ENCODE results near the gene ATP5PB. TPM values are rescaled to one million over a fixed set of nuclear protein-coding genes. Genes with fewer than 3 reads are reported as not detected.

ATP5PB gene
- total RNA-seq, 5 donors from 2014 or later (not counting 1 experiment from before 2014, with no cell fraction given), result 88.1 to 129 (median 118) TPM

DNA sequence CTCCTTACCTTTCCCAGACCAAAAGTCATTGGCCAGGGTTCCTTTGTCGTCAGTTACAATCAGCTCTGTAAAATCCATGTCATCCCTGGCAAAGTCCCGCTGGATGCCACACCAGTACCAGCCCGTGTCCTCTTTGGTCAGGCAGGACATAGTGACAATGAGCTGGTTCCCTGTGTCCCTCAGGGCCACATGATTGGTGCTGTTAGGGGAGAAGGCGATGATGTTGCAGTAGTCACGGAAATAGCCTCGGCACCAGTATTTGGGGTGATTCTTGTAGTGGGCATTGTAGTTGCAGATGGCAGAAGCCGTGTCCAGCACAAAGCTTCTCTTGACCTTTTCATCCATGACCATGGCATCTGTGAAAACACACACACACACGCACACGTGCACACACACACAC is 39.4 kb downstream of the ATP5PB start:
- H3K4me1 ChIP-seq (ENCODE audit: control insufficient read depth in 1 of 2, extremely low read depth in 1 of 2, insufficient read depth in 2 of 2, low read length in 2 of 2), result no peaks in the 10 kb centered on the region
- H3K4me3 ChIP-seq (ENCODE audit: control insufficient read depth in 1 of 2, extremely low read depth in 1 of 2, low read length in 1 of 2), result no peak overlapping the region
- CTCF ChIA-PET, result interaction anchor here in 1 of 2 donors (0.5 kb wide), 1 partner anchor 167 kb away, joined by 3 read pairs; no protein-coding TSS in a partner anchor
- no peak overlapping the region for H3K27ac ChIP-seq (ENCODE audit: low read length)
- H3K27me3 ChIP-seq (replicated peaks in 1 of 2; ENCODE audit: control insufficient read depth in 2 of 2, extremely low read depth in 1 of 2, insufficient read depth in 2 of 2, low read length in 1 of 2), result peaks cover 0 to 2% of the 10 kb centered on the region in 2 experiments
- DNase-seq, result no peak
- POLR2A ChIA-PET, result no interaction called here
- Mint-ChIP-seq H3K4me1 (peaks cover 2 to 9% (median 7%) of the 10 kb centered on the region in 3 donors), H3K27ac (no peak overlapping the region), H3K27me3 (no peaks in the 10 kb centered on the region), H3K36me3 (no peaks in the 10 kb centered on the region), H3K4me3 (no peak overlapping the region), H3K9me3 (no peaks in the 10 kb centered on the region)
- no peaks in the 10 kb centered on the region for H3K36me3 ChIP-seq (ENCODE audit: control insufficient read depth in 2 of 2, extremely low read depth in 1 of 2, insufficient read depth in 1 of 2, low read length in 1 of 2)
- no peaks in the 10 kb centered on the region for H3K9me3 ChIP-seq
- ATAC-seq (replicated peaks in 1 of 4), result no peak
- WGBS (ENCODE audit: insufficient coverage), result 94% methylated on average over 3 of the region's 9 CpGs

DNA sequence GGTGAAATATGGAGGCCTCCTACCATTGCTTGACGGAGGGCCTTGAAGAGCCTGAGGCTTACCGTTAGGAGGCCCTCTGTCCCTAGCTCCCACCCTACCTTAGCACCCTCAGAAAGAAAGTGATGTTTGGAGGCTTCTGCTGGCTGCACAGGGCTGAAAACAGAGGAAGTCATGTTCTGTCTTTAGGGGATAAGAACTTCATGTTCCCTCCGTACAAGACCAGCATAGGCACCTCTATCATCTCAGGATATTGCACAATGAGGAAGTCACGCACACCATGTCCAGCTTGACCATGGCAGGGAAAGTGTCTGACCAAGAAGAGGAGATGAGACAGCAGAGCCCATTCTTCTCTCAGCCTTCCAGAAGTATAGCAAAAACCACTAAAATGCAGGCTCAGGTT is 40.3 kb downstream of the ATP5PB start:
- no peaks in the 10 kb centered on the region for H3K36me3 Mint-ChIP-seq
- Histone ChIP-seq H3K27ac (ENCODE audit: low read length) (no peak overlapping the region), H3K36me3 (ENCODE audit: control insufficient read depth in 2 of 2, extremely low read depth in 1 of 2, insufficient read depth in 1 of 2, low read length in 1 of 2) (no peaks in the 10 kb centered on the region), H3K4me3 (ENCODE audit: control insufficient read depth in 1 of 2, extremely low read depth in 1 of 2, low read length in 1 of 2) (no peak overlapping the region), H3K9me3 (no peaks in the 10 kb centered on the region), H3K4me1 (ENCODE audit: control insufficient read depth in 1 of 2, extremely low read depth in 1 of 2, insufficient read depth in 2 of 2, low read length in 2 of 2) (no peaks in the 10 kb centered on the region), H3K27me3 (replicated peaks in 1 of 2; ENCODE audit: control insufficient read depth in 2 of 2, extremely low read depth in 1 of 2, insufficient read depth in 2 of 2, low read length in 1 of 2) (peaks cover 0 to 2% of the 10 kb centered on the region in 2 experiments)
- peaks cover 0 to 6% (median 0%) of the 10 kb centered on the region in 3 donors for H3K9me3 Mint-ChIP-seq
- H3K27ac Mint-ChIP-seq, result no peak overlapping the region
- ATAC-seq (replicated peaks in 1 of 4) (no peak), DNase-seq (no peak)
- 83% methylated on average over 1 of the region's 4 CpGs for WGBS (ENCODE audit: insufficient coverage)
- no peaks in the 10 kb centered on the region for H3K27me3 Mint-ChIP-seq
- peaks cover under 1 to 9% (median 4%) of the 10 kb centered on the region in 3 donors for H3K4me1 Mint-ChIP-seq
- no peak overlapping the region for H3K4me3 Mint-ChIP-seq
- ChIA-PET POLR2A (no interaction called here), CTCF (interaction anchor here in 1 of 2 donors (0.8 kb wide), 1 partner anchor 17 kb away, joined by 3 read pairs; no protein-coding TSS in a partner anchor)

DNA sequence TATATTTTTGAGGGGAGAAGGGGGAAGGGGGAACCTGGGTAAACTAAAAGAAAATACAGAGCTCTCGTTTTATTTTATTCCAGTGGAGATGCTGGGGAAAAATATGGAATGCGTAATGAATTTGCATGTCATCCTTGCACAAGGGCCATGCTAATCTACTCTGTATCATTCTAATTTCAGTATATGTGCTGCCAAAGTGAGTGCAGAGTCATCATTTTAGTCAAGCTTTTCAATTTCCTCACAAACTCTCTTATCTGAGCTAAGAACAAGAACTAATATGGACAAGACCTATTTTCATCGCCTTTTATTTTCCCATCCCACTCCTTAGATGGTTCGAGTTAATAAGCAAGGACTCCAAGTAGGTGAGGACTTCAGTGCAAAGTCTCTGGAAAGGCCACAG is 41.0 kb downstream of the ATP5PB start:
- no peak for ATAC-seq (replicated peaks in 1 of 4)
- H3K9me3 ChIP-seq, result no peaks in the 10 kb centered on the region
- DNase-seq, result no peak
- H3K36me3 Mint-ChIP-seq, result no peaks in the 10 kb centered on the region
- H3K27me3 ChIP-seq (replicated peaks in 1 of 2; ENCODE audit: control insufficient read depth in 2 of 2, extremely low read depth in 1 of 2, insufficient read depth in 2 of 2, low read length in 1 of 2), result peaks cover 0 to 2% of the 10 kb centered on the region in 2 experiments
- H3K27ac ChIP-seq (ENCODE audit: low read length), result no peak overlapping the region
- H3K4me1 ChIP-seq (ENCODE audit: control insufficient read depth in 1 of 2, extremely low read depth in 1 of 2, insufficient read depth in 2 of 2, low read length in 2 of 2), result no peaks in the 10 kb centered on the region
- H3K27me3 Mint-ChIP-seq, result no peaks in the 10 kb centered on the region
- H3K27ac Mint-ChIP-seq, result no peak overlapping the region
- no peak overlapping the region for H3K4me3 Mint-ChIP-seq
- H3K4me1 Mint-ChIP-seq, result peaks cover 0 to 5% (median 2%) of the 10 kb centered on the region in 3 donors
- ChIA-PET POLR2A (no interaction called here), CTCF (interaction anchor here (0.6 to 0.8 kb wide), 2 partner anchors 9 to 17 kb away, joined by 3 to 4 read pairs; no protein-coding TSS in a partner anchor)
- H3K36me3 ChIP-seq (ENCODE audit: control insufficient read depth in 2 of 2, extremely low read depth in 1 of 2, insufficient read depth in 1 of 2, low read length in 1 of 2), result no peaks in the 10 kb centered on the region
- H3K9me3 Mint-ChIP-seq, result peaks cover 0 to 6% (median 2%) of the 10 kb centered on the region in 3 donors
- 60% methylated on average over 1 of the region's 4 CpGs for WGBS (ENCODE audit: insufficient coverage)
- H3K4me3 ChIP-seq (ENCODE audit: control insufficient read depth in 1 of 2, extremely low read depth in 1 of 2, low read length in 1 of 2), result no peak overlapping the region

- ChIA-PET CTCF (no interaction called here), POLR2A (no interaction called here)
- DNase-seq, result no peak
- H3K9me3 Mint-ChIP-seq, result peaks cover 0 to 10% (median 5%) of the 10 kb centered on the region in 3 donors
- ATAC-seq (replicated peaks in 1 of 4), result no peak
- H3K4me1 ChIP-seq (ENCODE audit: control insufficient read depth in 1 of 2, extremely low read depth in 1 of 2, insufficient read depth in 2 of 2, low read length in 2 of 2), result no peaks in the 10 kb centered on the region
- H3K27me3 Mint-ChIP-seq, result no peaks in the 10 kb centered on the region
- H3K27ac ChIP-seq (ENCODE audit: low read length), result no peak overlapping the region
- H3K4me1 Mint-ChIP-seq, result no peaks in the 10 kb centered on the region
- no peaks in the 10 kb centered on the region for H3K36me3 Mint-ChIP-seq
- no peak overlapping the region for H3K4me3 ChIP-seq (ENCODE audit: control insufficient read depth in 1 of 2, extremely low read depth in 1 of 2, low read length in 1 of 2)
- H3K9me3 ChIP-seq, result no peaks in the 10 kb centered on the region
- no peak overlapping the region for H3K4me3 Mint-ChIP-seq
- H3K27me3 ChIP-seq (replicated peaks in 1 of 2; ENCODE audit: control insufficient read depth in 2 of 2, extremely low read depth in 1 of 2, insufficient read depth in 2 of 2, low read length in 1 of 2), result peaks cover 0 to 2% of the 10 kb centered on the region in 2 experiments
- no peaks in the 10 kb centered on the region for H3K36me3 ChIP-seq (ENCODE audit: control insufficient read depth in 2 of 2, extremely low read depth in 1 of 2, insufficient read depth in 1 of 2, low read length in 1 of 2)
- H3K27ac Mint-ChIP-seq, result no peak overlapping the region
- WGBS (ENCODE audit: insufficient coverage), result 88% methylated on average over 5 of the region's 7 CpGs
Observed at GRCh38 chr1:111491070-111491469, 41.8 kb downstream of the ATP5PB start.

- DNase-seq, result no peak
- Mint-ChIP-seq H3K4me3 (no peak overlapping the region), H3K9me3 (peaks cover 0 to 17% (median 5%) of the 10 kb centered on the region in 3 donors), H3K4me1 (peaks cover 9 to 21% (median 14%) of the 10 kb centered on the region in 3 donors), H3K27ac (no peak overlapping the region), H3K27me3 (no peaks in the 10 kb centered on the region), H3K36me3 (no peaks in the 10 kb centered on the region)
- H3K9me3 ChIP-seq, result no peaks in the 10 kb centered on the region
- H3K36me3 ChIP-seq (ENCODE audit: control insufficient read depth in 2 of 2, extremely low read depth in 1 of 2, insufficient read depth in 1 of 2, low read length in 1 of 2), result no peaks in the 10 kb centered on the region
- no peak overlapping the region for H3K27ac ChIP-seq (ENCODE audit: low read length)
- no peak overlapping the region for H3K4me3 ChIP-seq (ENCODE audit: control insufficient read depth in 1 of 2, extremely low read depth in 1 of 2, low read length in 1 of 2)
- POLR2A ChIA-PET, result interaction anchor here in 1 of 2 donors (2.1 kb wide), 1 partner anchor 11 kb away, joined by 6 read pairs; no protein-coding TSS in a partner anchor
- CTCF ChIA-PET, result interaction anchor here in 1 of 2 donors (5.5 kb wide), 1 partner anchor 11 kb away, joined by 42 read pairs; no protein-coding TSS in a partner anchor
- no peak for ATAC-seq (replicated peaks in 1 of 4)
- 87% methylated on average over 3 of the region's 4 CpGs for WGBS (ENCODE audit: insufficient coverage)
- H3K4me1 ChIP-seq (ENCODE audit: control insufficient read depth in 1 of 2, extremely low read depth in 1 of 2, insufficient read depth in 2 of 2, low read length in 2 of 2), result peaks cover 0 to 2% of the 10 kb centered on the region in 2 experiments
- H3K27me3 ChIP-seq (replicated peaks in 1 of 2; ENCODE audit: control insufficient read depth in 2 of 2, extremely low read depth in 1 of 2, insufficient read depth in 2 of 2, low read length in 1 of 2), result no peaks in the 10 kb centered on the region
Observed at GRCh38 chr1:111496398-111496797, 47.1 kb downstream of the ATP5PB start.

DNA sequence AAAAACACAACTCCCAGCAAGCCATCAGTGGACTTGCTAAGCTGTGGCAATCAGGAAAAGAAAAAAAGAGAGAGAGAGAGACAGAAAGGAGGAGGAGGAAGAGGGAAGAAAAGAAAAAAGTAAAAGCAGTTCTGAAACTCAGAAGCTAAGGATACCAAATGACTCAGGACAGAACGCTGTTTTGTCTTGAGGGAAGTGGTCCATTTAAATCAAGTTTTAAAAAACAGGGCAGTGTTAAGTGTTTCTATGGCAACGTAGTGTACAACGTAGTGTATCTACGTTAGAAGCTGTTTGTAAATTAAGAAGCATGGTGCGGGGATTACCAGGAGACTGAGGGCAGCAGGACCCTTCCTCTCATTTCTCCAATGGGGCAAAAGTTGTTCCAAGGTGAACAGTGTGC is 48.3 kb downstream of the ATP5PB start:
- H3K4me1 Mint-ChIP-seq, result peaks cover 15 to 26% (median 17%) of the 10 kb centered on the region in 3 donors

More for the DNA sequence above, 48.3 kb downstream of the ATP5PB start:
- no peaks in the 10 kb centered on the region for H3K27me3 ChIP-seq (replicated peaks in 1 of 2; ENCODE audit: control insufficient read depth in 2 of 2, extremely low read depth in 1 of 2, insufficient read depth in 2 of 2, low read length in 1 of 2)
- ATAC-seq (replicated peaks in 1 of 4), result no peak
- no peaks in the 10 kb centered on the region for H3K9me3 ChIP-seq
- 63% methylated on average over 2 of the region's 5 CpGs for WGBS (ENCODE audit: insufficient coverage)
- no peaks in the 10 kb centered on the region for H3K36me3 ChIP-seq (ENCODE audit: control insufficient read depth in 2 of 2, extremely low read depth in 1 of 2, insufficient read depth in 1 of 2, low read length in 1 of 2)
- H3K4me3 ChIP-seq (ENCODE audit: control insufficient read depth in 1 of 2, extremely low read depth in 1 of 2, low read length in 1 of 2), result no peak overlapping the region
- DNase-seq, result no peak
- ChIA-PET POLR2A (interaction anchor here in 1 of 2 donors (2.1 kb wide), 1 partner anchor 10 kb away, joined by 6 read pairs; no protein-coding TSS in a partner anchor), CTCF (interaction anchor here (0.7 to 5.5 kb wide), 4 partner anchors 10 to 95 kb away, joined by 3 to 42 read pairs (median 6); no protein-coding TSS in a partner anchor)
- Mint-ChIP-seq H3K9me3 (peaks cover 0 to 17% (median 5%) of the 10 kb centered on the region in 3 donors), H3K4me3 (no peak overlapping the region), H3K27me3 (no peaks in the 10 kb centered on the region), H3K27ac (no peak overlapping the region), H3K36me3 (no peaks in the 10 kb centered on the region)
- no peak overlapping the region for H3K27ac ChIP-seq (ENCODE audit: low read length)
- peaks cover under 1 to 2% of the 10 kb centered on the region in 2 experiments for H3K4me1 ChIP-seq (ENCODE audit: control insufficient read depth in 1 of 2, extremely low read depth in 1 of 2, insufficient read depth in 2 of 2, low read length in 2 of 2)

All from T-cell (primary cell).